GM10248 (cell line): ENCODE results near the gene MRC2.

Experiments used
- CTCF ChIA-PET: fragments of 300-600 bp; sonication (Branson Sonifier 250); formaldehyde crosslinking; extraction: SDS; loops from one replicate; lab custom pipeline; 2021; ENCODE audit warnings: antibody characterized with exemption; lab: Yijun Ruan, JAX
- POLR2A ChIA-PET: fragments of 350-650 bp; sonication (Branson Sonifier 250); formaldehyde crosslinking; extraction: SDS; loops from one replicate; lab custom pipeline; 2020; ENCODE audit warnings: antibody characterized with exemption; lab: Yijun Ruan, JAX
- DNase-seq: peaks from one replicate; pipeline ENCODE4 v3.0.0; 2012; ENCODE audit errors: extremely low spot score
- TF ChIP-seq, protein P1 (sequence below): IDR thresholded peaks from 2 replicates; pipeline ENCODE4 v1.5.1; 2012; ENCODE audit warnings: mild to moderate bottlenecking, low read depth; ENCODE audit errors: extremely low read depth, missing control alignments, control extremely low read depth

MRC2 gene

DNA sequence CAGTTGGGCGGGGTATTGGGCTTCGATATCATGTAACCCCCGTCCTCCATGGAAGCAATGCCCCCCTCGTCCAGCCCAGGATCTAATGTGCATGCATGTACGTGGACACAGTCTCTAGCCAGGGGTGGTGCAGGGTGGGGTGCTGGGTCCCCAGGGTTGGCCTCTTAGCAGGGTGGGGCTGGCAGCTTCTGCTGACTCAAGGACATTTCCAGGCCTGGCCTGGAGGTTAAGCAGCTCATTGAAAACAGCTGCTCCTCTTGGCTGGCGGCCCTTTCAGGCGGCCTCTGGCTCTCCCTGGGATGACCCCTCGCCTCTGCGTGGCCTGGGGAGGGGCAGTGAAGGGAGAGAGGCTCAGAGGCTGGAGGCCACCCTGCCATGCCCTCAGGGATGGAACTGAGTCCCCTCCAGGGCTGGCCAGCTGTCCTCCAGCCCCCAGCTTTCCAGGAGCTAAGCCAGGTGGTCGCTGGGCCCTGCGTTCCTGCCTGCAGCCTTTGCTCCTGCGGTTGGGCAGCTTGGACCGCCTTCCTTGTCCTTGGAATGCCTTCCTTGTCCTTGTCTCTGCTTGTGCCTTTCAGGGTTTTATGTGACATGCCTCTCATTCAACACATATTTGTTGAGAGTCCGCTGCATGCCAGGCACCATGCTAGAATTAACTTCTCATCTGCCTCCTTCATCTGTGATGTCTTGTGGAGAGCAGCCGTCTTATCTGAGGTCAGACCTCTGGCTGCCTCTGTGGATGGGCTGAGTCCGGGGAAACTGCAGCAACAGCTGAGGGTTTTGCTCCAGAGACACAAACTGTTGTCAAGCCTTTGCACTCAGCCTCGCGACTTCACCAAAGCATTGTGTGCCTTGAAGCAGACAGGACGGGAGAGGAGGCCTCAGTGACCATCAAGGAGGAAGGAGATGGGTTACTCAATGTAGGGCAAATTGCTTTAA is 26.6 kb downstream of the MRC2 start:
- no peak for DNase-seq
- ChIA-PET POLR2A (no interaction called here), CTCF (interaction anchor here (1.2 kb wide), 1 partner anchor 18 kb away, joined by 3 read pairs; no protein-coding TSS in a partner anchor)
- TF ChIP-seq, protein P1, sequence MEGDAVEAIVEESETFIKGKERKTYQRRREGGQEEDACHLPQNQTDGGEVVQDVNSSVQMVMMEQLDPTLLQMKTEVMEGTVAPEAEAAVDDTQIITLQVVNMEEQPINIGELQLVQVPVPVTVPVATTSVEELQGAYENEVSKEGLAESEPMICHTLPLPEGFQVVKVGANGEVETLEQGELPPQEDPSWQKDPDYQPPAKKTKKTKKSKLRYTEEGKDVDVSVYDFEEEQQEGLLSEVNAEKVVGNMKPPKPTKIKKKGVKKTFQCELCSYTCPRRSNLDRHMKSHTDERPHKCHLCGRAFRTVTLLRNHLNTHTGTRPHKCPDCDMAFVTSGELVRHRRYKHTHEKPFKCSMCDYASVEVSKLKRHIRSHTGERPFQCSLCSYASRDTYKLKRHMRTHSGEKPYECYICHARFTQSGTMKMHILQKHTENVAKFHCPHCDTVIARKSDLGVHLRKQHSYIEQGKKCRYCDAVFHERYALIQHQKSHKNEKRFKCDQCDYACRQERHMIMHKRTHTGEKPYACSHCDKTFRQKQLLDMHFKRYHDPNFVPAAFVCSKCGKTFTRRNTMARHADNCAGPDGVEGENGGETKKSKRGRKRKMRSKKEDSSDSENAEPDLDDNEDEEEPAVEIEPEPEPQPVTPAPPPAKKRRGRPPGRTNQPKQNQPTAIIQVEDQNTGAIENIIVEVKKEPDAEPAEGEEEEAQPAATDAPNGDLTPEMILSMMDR: no peak

DNA sequence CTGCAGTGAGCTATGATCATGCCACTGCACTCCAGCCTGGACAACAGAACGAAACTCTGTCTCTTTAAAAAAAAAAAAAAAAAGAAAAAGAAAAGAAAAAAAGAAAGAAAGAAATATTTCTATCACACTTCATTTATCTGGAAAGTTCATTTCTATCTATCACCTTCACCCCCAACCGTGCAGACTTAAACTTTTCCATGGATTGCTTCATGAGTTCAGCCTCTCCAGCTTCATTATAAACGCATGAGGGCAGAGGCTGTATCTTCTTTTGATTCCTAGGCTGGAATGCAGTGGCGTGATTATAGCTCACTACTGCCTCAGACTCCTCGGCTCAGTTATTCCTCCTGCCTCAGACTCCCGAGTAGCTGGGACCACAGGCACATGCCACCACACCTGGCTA is 28.2 kb downstream of the MRC2 start:
- TF ChIP-seq, protein P1: no peak
- POLR2A ChIA-PET: no interaction called here
- CTCF ChIA-PET: no interaction called here
- DNase-seq: no peak

DNA sequence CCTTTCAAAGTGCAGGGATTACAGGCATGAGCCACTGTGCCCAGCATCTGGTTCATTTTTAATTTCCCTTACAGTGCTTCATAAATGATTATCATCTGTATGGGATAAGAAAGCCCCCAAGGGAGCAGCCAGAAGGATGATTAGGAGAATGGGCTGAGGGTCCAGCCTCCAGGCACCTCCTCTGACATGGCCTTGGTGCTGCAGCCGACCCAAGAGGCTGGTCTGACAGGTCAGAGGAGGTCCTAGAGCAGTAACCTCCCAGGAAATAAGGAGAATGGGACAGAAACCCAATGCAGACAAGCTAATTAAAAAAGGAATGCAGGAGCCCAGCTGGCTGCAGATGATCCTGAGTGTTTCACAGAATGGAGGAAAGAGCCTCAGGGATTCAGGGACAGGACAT is 29.0 kb downstream of the MRC2 start:
- CTCF ChIA-PET: no interaction called here
- POLR2A ChIA-PET: no interaction called here
- TF ChIP-seq, protein P1: no peak
- DNase-seq: no peak

DNA sequence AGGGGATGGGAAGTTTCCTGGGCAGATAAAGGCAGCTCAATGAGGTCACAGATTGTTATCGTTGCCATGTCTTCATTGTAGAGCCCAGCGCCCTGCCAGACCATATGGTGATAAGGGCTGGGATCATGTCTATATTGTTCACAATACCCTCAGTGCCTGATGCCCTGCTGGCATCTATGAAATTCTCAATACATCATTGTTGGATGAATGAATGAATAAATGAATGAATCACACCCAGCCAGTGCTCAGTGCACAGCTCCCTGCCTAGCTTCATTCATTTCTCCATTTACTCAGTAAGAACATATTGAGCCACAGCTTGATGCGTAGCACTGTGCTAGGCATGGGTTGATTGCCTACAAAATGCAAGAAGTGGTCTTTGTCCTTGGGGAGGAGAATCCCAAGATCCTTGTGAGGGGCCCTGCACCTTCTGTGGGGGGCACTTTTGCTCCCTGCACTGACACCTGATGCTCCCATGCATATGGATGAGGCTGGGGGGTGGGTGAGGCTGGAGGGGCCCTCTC is 29.7 kb downstream of the MRC2 start:
- TF ChIP-seq, protein P1: no peak
- CTCF ChIA-PET: no interaction called here
- POLR2A ChIA-PET: no interaction called here

DNA sequence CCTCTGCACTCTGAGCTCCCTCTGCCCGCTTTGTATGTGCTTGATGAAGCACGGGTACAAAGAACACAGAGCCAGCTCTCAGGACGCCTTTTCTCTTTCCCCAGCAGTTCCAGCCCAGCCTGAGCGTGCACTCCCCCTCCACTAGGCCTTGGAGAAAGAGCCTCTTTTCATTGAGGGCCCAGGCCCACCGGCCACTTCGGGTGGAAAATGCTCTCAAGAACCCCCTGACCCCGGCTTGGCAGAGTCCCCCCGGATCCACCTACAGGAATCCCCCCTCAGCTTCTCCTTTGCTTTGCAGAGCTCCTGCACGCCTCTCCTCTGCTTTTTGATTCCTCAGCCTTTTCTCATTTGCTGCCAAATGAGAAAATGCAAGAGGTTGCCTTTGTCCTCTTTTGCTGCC is 30.2 kb downstream of the MRC2 start:
- POLR2A ChIA-PET: no interaction called here
- no peak for DNase-seq
- TF ChIP-seq, protein P1: no peak
- CTCF ChIA-PET: no interaction called here

More for the DNA sequence above, 29.7 kb downstream of the MRC2 start:
- DNase-seq: no peak

DNA sequence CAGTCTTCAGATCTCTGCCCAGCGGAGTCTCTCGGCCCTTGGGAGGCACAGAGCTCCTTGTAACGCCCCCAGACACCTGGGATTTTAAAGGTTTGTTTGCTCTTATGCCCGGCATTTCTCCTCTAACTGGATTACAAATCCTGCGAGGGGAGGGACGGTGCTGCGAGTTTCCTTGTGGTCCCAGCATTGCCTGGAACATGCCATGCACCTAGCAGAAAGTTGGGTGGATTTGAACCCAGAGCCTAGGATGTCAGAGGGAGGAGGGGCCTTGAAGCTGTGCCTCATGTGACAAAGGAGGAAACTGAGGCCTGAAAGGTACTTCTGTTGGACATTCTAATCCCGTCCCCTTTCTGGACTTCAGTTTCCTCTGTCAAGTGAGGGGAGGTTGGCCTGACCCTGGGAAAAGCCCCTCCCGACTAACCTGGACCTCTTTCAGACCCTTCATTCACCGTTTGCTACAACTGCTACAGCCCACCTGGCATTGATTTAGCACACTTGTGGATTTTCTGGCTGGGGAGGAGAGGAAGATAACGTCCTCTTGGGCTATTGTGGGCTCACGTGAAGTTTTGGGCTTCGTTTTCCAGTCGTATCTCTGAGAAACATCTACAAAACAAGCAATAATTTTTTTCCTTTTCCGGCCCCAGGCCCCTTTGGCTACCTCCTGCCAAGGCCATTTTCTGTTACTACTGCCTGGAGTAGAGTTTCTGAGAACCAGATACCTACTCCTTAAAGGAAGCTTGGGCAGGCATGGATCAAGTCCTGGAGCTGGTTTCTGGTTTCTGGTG is 30.9 kb downstream of the MRC2 start:
- DNase-seq: no peak
- TF ChIP-seq, protein P1: no peak
- POLR2A ChIA-PET: no interaction called here
- CTCF ChIA-PET: no interaction called here
